Lung (tissue), 12 donors: ENCODE data around the gene ENGASE. TPM values are rescaled to one million over a fixed set of nuclear protein-coding genes. Genes with fewer than 3 reads are reported as not detected.
A peak's percentile ranks its signal among the peaks of the same experiment; 100 is the strongest.

Experiments used
- ATAC-seq: fragments of 200-7000 bp; cut with Tn5 transposase; one replicate; pipeline ENCODE4 v1.9.1; 2020; ENCODE audit warnings: moderate number of reproducible peaks; ENCODE audit not compliant: insufficient read depth, low FRiP score
- DNase-seq, 3 donors: peaks; one replicate each; pipeline ENCODE4 v3.0.0-alpha.2; 2013 to 2017
- H3K27ac ChIP-seq, 2 donors: one replicate each; pipeline ENCODE4 v1.5.1; 2013; ENCODE audit warnings: mild to moderate bottlenecking in 2 of 2, moderate library complexity in 2 of 2, control low read depth in 1 of 2, inconsistent platforms in 1 of 2, low read depth in 1 of 2, low read length in 1 of 2
- H3K27me3 ChIP-seq, 3 donors: one replicate each; pipeline ENCODE4 v1.5.1; 2013; ENCODE audit warnings: low read length in 2 of 3; ENCODE audit not compliant: control insufficient read depth in 3 of 3, insufficient read depth in 3 of 3
- H3K36me3 ChIP-seq, 4 donors: one replicate each; pipeline ENCODE4 v1.5.1; 2013; ENCODE audit warnings: low read length in 4 of 4, mild to moderate bottlenecking in 1 of 4, moderate library complexity in 1 of 4; ENCODE audit not compliant: control insufficient read depth in 4 of 4, insufficient read depth in 4 of 4
- H3K4me1 ChIP-seq, 5 donors: one replicate each; pipeline ENCODE4 v1.5.1; 2013; ENCODE audit warnings: low read length in 5 of 5, mild to moderate bottlenecking in 2 of 5, moderate library complexity in 1 of 5; ENCODE audit not compliant: control insufficient read depth in 5 of 5, insufficient read depth in 5 of 5
- H3K4me3 ChIP-seq: one replicate; pipeline ENCODE4 v1.5.1; 2013; ENCODE audit warnings: mild to moderate bottlenecking, control low read depth, moderate library complexity
- H3K9ac ChIP-seq, 2 donors: one replicate each; pipeline ENCODE4 v1.5.1; 2013; ENCODE audit warnings: low read length in 2 of 2, control low read depth in 1 of 2; ENCODE audit not compliant: insufficient read depth in 1 of 2
- H3K9me3 ChIP-seq, 4 donors: one replicate each; pipeline ENCODE4 v1.5.1; 2013; ENCODE audit warnings: low read length in 3 of 4, mild to moderate bottlenecking in 1 of 4, moderate library complexity in 1 of 4; ENCODE audit not compliant: control insufficient read depth in 4 of 4, insufficient read depth in 3 of 4
- CTCF ChIP-seq: IDR thresholded peaks from 2 replicates; pipeline ENCODE4 v1.5.1; 2012; ENCODE audit warnings: mild to moderate bottlenecking; ENCODE audit errors: control extremely low read depth, extremely low read depth
- WGBS, 2 donors: extraction: QIAGEN DNeasy Blood & Tissue Kit; methylation state at CpG; one replicate each; pipeline ENCODE4 v1.1.7; 2013; 5-methylcytosine and 5-hydroxymethylcytosine counted together
- polyA plus RNA-seq, 2 donors: library from polyadenylated mRNA; stranded (reverse); fragments of 200-250 nt; gene quantifications; one replicate each; pipeline ENCODE4 v1.2.1, GENCODE V29; 2013
- total RNA-seq, 2 donors: library from RNA; depleted of rRNA in 1 of 2; stranded (reverse); fragments of >200 nt in 1 of 2; gene quantifications; one replicate each; pipeline ENCODE4 v1.2.1, GENCODE V29; 2014 to 2021
- donor health status: control.
- donor health status: control.
- donor health status: Bipolar disorder and iron deficiency.
- donor health status: healthy.
- donor health status: DM: yes; HTN: yes; CAD: no.

ENGASE gene
- total and polyA plus RNA-seq, 4 donors: 19.0 to 45.7 (median 32.5) TPM

DNA sequence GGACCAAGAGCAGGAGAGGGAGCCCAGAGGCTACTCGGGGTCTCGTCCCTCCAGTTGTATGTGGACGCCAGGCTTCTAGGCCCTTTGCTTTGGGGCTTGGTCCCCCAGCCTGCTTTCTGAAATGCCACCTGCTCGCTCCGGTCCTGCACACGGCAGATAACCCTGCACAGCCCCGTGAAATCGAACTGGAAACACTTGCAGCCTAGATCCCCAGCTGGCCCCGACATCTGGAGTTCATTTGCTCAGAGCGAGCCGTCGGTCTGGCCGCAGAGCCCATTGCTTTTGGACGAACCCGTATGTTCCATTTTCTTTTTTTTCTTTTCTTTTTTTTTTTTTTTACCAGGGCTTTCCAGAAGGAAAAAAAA, 27.7 kb upstream of the ENGASE start:
- no peak overlapping the region for H3K27ac ChIP-seq
- no peak for DNase-seq

DNA sequence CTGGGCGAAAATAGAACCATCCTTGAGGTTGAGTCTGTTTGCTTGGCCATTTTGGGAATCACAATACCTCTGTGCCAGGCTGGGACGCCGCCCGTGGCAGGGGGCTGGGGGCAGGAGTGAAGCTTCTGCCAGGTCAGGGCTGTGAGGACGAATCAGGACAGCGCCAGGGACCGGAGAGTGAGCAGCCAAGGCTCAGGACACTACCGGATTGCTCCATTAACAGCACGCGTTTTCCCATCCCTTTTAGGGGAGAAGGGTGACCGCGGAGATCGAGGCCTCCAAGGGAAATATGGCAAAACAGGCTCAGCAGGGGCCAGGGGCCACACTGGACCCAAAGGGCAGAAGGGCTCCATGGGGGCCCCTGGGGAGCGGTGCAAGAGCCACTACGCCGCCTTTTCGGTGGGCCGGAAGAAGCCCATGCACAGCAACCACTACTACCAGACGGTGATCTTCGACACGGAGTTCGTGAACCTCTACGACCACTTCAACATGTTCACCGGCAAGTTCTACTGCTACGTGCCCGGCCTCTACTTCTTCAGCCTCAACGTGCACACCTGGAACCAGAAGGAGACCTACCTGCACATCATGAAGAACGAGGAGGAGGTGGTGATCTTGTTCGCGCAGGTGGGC, 27.2 kb upstream of the ENGASE start:
- no peak for TF ChIP-seq CTCF
- ATAC-seq: no peak
- peak overlapping the region in 1 of 2 donors; percentile 21 for H3K27ac ChIP-seq
- DNase-seq: no peak
- peaks cover 0 to 9% (median 0%) of the 10 kb centered on the region in 5 donors for H3K4me1 ChIP-seq
- peaks cover 0 to 3% (median 0%) of the 10 kb centered on the region in 4 donors for H3K36me3 ChIP-seq
- H3K9me3 ChIP-seq: no peaks in the 10 kb centered on the region
- peaks cover 0 to 7% (median 0%) of the 10 kb centered on the region in 3 donors for H3K27me3 ChIP-seq
- H3K9ac ChIP-seq: no peak overlapping the region
- WGBS, 2 donors: 89 to 96% methylated on average over 30 of the region's 30 CpGs
- H3K4me3 ChIP-seq: no peak overlapping the region

More for the DNA sequence above, 27.7 kb upstream of the ENGASE start:
- Histone ChIP-seq H3K36me3 (peaks cover 0 to 3% (median 0%) of the 10 kb centered on the region in 4 donors), H3K9me3 (no peaks in the 10 kb centered on the region), H3K4me1 (peaks cover 0 to 9% (median 0%) of the 10 kb centered on the region in 5 donors), H3K27me3 (peaks cover 0 to 7% (median 0%) of the 10 kb centered on the region in 3 donors), H3K4me3 (no peak overlapping the region), H3K9ac (no peak overlapping the region)
- no peak for ATAC-seq
- no peak for TF ChIP-seq CTCF
- WGBS, 2 donors: 78 to 87% methylated on average over 15 of the region's 15 CpGs

DNA sequence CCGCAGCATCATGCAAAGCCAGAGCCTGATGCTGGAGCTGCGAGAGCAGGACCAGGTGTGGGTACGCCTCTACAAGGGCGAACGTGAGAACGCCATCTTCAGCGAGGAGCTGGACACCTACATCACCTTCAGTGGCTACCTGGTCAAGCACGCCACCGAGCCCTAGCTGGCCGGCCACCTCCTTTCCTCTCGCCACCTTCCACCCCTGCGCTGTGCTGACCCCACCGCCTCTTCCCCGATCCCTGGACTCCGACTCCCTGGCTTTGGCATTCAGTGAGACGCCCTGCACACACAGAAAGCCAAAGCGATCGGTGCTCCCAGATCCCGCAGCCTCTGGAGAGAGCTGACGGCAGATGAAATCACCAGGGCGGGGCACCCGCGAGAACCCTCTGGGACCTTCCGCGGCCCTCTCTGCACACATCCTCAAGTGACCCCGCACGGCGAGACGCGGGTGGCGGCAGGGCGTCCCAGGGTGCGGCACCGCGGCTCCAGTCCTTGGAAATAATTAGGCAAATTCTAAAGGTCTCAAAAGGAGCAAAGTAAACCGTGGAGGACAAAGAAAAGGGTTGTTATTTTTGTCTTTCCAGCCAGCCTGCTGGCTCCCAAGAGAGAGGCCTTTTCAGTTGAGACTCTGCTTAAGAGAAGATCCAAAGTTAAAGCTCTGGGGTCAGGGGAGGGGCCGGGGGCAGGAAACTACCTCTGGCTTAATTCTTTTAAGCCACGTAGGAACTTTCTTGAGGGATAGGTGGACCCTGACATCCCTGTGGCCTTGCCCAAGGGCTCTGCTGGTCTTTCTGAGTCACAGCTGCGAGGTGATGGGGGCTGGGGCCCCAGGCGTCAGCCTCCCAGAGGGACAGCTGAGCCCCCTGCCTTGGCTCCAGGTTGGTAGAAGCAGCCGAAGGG, 26.4 kb upstream of the ENGASE start:
- peaks cover 0 to 5% (median 0%) of the 10 kb centered on the region in 3 donors for H3K27me3 ChIP-seq
- no peak for TF ChIP-seq CTCF
- 84 to 88% methylated on average over 41 of the region's 41 CpGs for whole genome bisulfite sequencing, 2 donors
- H3K9me3 ChIP-seq: peaks cover 0 to 2% (median 0%) of the 10 kb centered on the region in 4 donors
- no peak overlapping the region for H3K9ac ChIP-seq
- DNase-seq: no peak
- no peak overlapping the region for H3K4me3 ChIP-seq
- no peak overlapping the region for H3K27ac ChIP-seq
- peaks cover 0 to 9% (median 0%) of the 10 kb centered on the region in 5 donors for H3K4me1 ChIP-seq
- H3K36me3 ChIP-seq: peaks cover 0 to 3% (median 0%) of the 10 kb centered on the region in 4 donors
- ATAC-seq: no peak
